Endodermal cell (in vitro differentiated cells): ENCODE results near the gene NCAPG2. TPM values are rescaled to one million over a fixed set of nuclear protein-coding genes. Genes with fewer than 3 reads are reported as not detected.

Experiments
- DNase-seq: peaks from one replicate; pipeline ENCODE4 v3.0.0-alpha.2; 2017
- H3K27ac ChIP-seq: 2 replicates; pipeline ENCODE4 v1.5.1; 2013; ENCODE audit warnings: mild to moderate bottlenecking, low read depth, low read length, moderate library complexity
- H3K27me3 ChIP-seq: 2 replicates; pipeline ENCODE4 v1.6.1; 2013; ENCODE audit warnings: mild to moderate bottlenecking, low read length, moderate library complexity; ENCODE audit not compliant: insufficient read depth, control insufficient read depth, poor library complexity, severe bottlenecking
- H3K36me3 ChIP-seq: 2 replicates; pipeline ENCODE4 v1.7.0; 2013; ENCODE audit warnings: mild to moderate bottlenecking, low read length, moderate library complexity; ENCODE audit not compliant: control insufficient read depth, insufficient read depth
- H3K4me1 ChIP-seq: one replicate; pipeline ENCODE4 v1.7.0; 2013; ENCODE audit warnings: low read length; ENCODE audit not compliant: control insufficient read depth, insufficient read depth
- H3K4me3 ChIP-seq: 2 replicates; pipeline ENCODE4 v1.5.1; 2013; ENCODE audit warnings: mild to moderate bottlenecking, low read length, moderate library complexity
- H3K9ac ChIP-seq: 2 replicates; pipeline ENCODE4 v1.6.1; 2013; ENCODE audit warnings: mild to moderate bottlenecking, low read length, moderate library complexity; ENCODE audit not compliant: poor library complexity, severe bottlenecking; ENCODE audit errors: extremely low read depth
- H3K9me3 ChIP-seq: 2 replicates; pipeline ENCODE4 v1.6.1; 2013; ENCODE audit warnings: mild to moderate bottlenecking, low read length, moderate library complexity; ENCODE audit not compliant: control insufficient read depth
- H3K27ac Mint-ChIP-seq: 2 replicates; pipeline ENCODE4 v1.8.0; 2020; ENCODE audit warnings: mixed read lengths
- H3K27me3 Mint-ChIP-seq: 2 replicates; pipeline ENCODE4 v1.8.0; 2021; ENCODE audit warnings: mild to moderate bottlenecking, mixed read lengths; ENCODE audit not compliant: insufficient read depth
- H3K36me3 Mint-ChIP-seq: 2 replicates; pipeline ENCODE4 v1.8.0; 2020; ENCODE audit warnings: low read depth, mixed read lengths
- H3K4me1 Mint-ChIP-seq: 2 replicates; pipeline ENCODE4 v1.8.0; 2020; ENCODE audit warnings: mixed read lengths
- H3K4me3 Mint-ChIP-seq: 2 replicates; pipeline ENCODE4 v1.8.0; 2020; ENCODE audit warnings: mild to moderate bottlenecking, moderate library complexity, mixed read lengths
- H3K9me3 Mint-ChIP-seq: 2 replicates; pipeline ENCODE4 v1.8.0; 2020; ENCODE audit warnings: mild to moderate bottlenecking, mixed read lengths
- CTCF ChIP-seq: fragments of 200-600 bp; sonication (generic); conservative IDR thresholded peaks from 2 replicates; pipeline ENCODE4 v1.5.0; 2021; ENCODE audit warnings: antibody characterized with exemption, mild to moderate bottlenecking
- WGBS, 2 experiments: methylation state at CpG; one replicate each; pipeline versions ENCODE4 v1.1.5 to v1.1.7; 2013; ENCODE audit warnings: missing lambda C conversion rate in 2 of 2, mixed read lengths in 1 of 2; ENCODE audit not compliant: insufficient coverage in 1 of 2, insufficient read length in 1 of 2; 5-methylcytosine and 5-hydroxymethylcytosine counted together
- total RNA-seq, 2 donors: library from RNA; stranded (reverse); fragmentation: NEBNext Ultra II Directional in 1 of 2; extraction: Animal tissue kit (Norgen Biotek cat#: 25700) in 1 of 2; gene quantifications; 2 replicates in 1 of 2; 3 replicates in 1 of 2; pipeline ENCODE4 v1.2.1, GENCODE V29; 2021

The NCAPG2 gene
- total RNA-seq, 2 donors from 2014 or later, result 58.7 to 77.1 TPM

- H3K4me3 ChIP-seq, result no peak overlapping the region
- no peak for DNase-seq
- H3K27ac Mint-ChIP-seq, result no peak overlapping the region
- no peak overlapping the region for H3K9ac ChIP-seq
- H3K36me3 ChIP-seq, result peaks cover 86% of the 10 kb centered on the region
- no peak overlapping the region for H3K4me3 Mint-ChIP-seq
- no peak for TF ChIP-seq CTCF
- no peaks in the 10 kb centered on the region for H3K9me3 Mint-ChIP-seq
- H3K4me1 Mint-ChIP-seq, result no peaks in the 10 kb centered on the region
- H3K9me3 ChIP-seq, result no peaks in the 10 kb centered on the region
- H3K27me3 ChIP-seq, result no peaks in the 10 kb centered on the region
- no peaks in the 10 kb centered on the region for H3K27me3 Mint-ChIP-seq
- H3K4me1 ChIP-seq, result no peaks in the 10 kb centered on the region
- no peak overlapping the region for H3K27ac ChIP-seq
- 50 to 54% methylated on average over 2 of the region's 3 CpGs for WGBS, 2 experiments
- peaks cover 37% of the 10 kb centered on the region for H3K36me3 Mint-ChIP-seq
Measured at GRCh38 chr7:158680754-158681153, 23.9 kb downstream of the NCAPG2 start.

GRCh38 chr7:158676906-158677305 lies 27.7 kb downstream of the NCAPG2 start:
- Mint-ChIP-seq H3K4me1 (no peaks in the 10 kb centered on the region), H3K27ac (no peak overlapping the region), H3K27me3 (no peaks in the 10 kb centered on the region), H3K9me3 (no peaks in the 10 kb centered on the region), H3K4me3 (no peak overlapping the region), H3K36me3 (peaks cover 49% of the 10 kb centered on the region)
- TF ChIP-seq CTCF, result no peak
- WGBS, 2 experiments, result 89 to 100% methylated on average over 2 to 3 of the region's 3 CpGs
- H3K27me3 ChIP-seq, result no peaks in the 10 kb centered on the region
- H3K9ac ChIP-seq, result no peak overlapping the region
- H3K4me3 ChIP-seq, result no peak overlapping the region
- no peak overlapping the region for H3K27ac ChIP-seq
- H3K9me3 ChIP-seq, result no peaks in the 10 kb centered on the region
- H3K36me3 ChIP-seq, result peaks cover 82% of the 10 kb centered on the region
- no peaks in the 10 kb centered on the region for H3K4me1 ChIP-seq
- DNase-seq, result no peak

DNA sequence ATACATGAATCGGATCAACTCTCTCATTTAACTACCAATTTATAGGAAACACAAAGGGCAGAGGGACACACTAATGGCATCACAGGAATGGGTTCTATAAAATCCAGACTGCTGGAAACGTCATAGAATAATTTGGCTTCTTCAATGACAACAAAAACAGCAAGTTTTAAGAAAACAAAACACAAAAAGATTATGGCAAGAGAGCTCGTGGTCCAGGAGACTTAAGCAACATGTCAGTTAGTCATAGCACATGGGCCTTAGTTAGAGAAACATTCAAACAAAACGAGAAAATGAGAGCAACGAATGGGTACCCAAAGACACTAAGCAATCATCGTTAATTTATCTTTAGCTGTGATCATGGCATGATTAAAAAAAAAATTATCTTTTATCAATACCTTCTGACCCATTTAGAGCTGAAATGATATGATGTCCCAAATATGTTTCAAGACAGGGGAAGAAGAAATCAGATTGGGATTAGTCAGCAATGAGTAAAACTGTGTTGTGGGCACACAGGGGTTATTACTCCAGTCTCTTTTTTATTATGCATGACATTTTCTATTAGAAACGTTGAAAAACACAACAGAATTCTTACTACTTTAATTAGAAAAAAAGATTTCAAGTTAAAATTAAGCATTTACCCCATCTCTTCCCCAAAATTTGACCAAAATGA lies 28.3 kb downstream of the NCAPG2 start:
- no peak overlapping the region for H3K9ac ChIP-seq
- H3K36me3 ChIP-seq, result peaks cover 82% of the 10 kb centered on the region
- H3K27me3 ChIP-seq, result no peaks in the 10 kb centered on the region
- H3K27ac ChIP-seq, result no peak overlapping the region
- Mint-ChIP-seq H3K27me3 (no peaks in the 10 kb centered on the region), H3K9me3 (no peaks in the 10 kb centered on the region), H3K36me3 (peaks cover 53% of the 10 kb centered on the region), H3K27ac (no peak overlapping the region), H3K4me1 (no peaks in the 10 kb centered on the region), H3K4me3 (no peak overlapping the region)
- no peaks in the 10 kb centered on the region for H3K4me1 ChIP-seq
- no peaks in the 10 kb centered on the region for H3K9me3 ChIP-seq
- no peak overlapping the region for H3K4me3 ChIP-seq
- TF ChIP-seq CTCF, result no peak
- 91 to 100% methylated on average over 5 to 7 of the region's 7 CpGs for WGBS, 2 experiments
- DNase-seq, result no peak
